NK-92 treated with Interleukin-12 subunit alpha and Interleukin-12 subunit beta, amount 100 ng/mL, for 24 hours (cell line): ENCODE results near the gene ZNF619.

Experiments
- DNase-seq: peaks from one replicate; lab custom pipeline; 2025; lab: John Stamatoyannopoulos, UW

Gene ZNF619

DNA sequence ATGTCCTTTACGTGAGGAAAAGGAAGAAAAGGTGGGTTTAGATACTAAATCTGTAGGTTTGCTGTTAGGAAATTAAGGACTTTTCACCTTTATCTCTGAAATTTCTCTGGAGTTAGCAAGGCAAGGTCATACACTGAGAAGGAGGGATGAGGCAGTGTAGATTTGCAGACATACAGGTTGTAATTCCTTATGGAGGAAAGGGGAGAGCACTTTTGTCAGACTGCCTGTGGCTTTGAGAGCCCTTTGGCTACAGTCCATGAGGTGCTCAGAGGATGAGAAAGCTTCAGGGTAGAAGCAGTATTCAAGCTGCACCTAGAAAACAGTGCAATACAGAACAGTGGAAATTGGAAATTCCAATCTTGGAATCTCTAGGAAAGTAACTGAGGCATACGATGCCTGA, 11.5 kb upstream of the ZNF619 start:
- no peak for DNase-seq

DNA sequence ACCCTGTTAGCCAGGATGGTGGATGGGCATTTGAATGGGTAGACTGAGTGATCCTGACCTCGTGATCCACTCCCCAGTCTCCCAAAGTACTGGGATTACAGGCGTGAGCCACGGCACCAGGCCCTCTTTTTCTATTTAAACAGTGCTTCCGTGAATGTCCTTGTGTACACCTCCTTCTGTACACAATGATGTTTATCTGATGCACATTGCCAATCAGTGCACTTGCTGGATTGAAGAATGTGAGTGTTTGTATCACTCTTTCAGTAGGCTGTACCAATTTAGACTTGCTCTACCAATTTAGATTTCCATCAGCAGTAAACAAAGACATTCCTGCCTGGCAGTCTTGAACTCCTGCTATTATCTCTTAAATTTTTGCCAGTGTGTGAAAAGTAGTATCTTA, 8.9 kb upstream of the ZNF619 start:
- DNase-seq: no peak

DNA sequence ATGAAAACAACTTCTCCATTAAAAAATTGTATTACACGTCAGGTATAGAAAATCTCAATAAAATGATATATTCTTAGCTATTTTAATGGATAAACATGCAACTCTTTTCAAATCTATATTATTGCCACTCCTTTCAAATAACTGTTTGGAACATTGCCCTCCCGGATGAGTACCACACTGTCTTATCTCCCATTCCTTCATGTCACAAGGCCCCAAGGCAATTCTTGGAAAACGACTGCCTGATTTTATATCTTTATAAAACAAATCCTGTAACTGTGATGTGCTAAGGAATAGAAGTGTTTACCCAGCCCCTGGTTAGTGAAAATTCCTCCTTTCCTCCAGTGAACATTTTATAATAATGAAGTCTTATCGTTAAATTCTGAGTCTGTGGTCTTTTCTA, 6.2 kb upstream of the ZNF619 start:
- DNase-seq: no peak

DNA sequence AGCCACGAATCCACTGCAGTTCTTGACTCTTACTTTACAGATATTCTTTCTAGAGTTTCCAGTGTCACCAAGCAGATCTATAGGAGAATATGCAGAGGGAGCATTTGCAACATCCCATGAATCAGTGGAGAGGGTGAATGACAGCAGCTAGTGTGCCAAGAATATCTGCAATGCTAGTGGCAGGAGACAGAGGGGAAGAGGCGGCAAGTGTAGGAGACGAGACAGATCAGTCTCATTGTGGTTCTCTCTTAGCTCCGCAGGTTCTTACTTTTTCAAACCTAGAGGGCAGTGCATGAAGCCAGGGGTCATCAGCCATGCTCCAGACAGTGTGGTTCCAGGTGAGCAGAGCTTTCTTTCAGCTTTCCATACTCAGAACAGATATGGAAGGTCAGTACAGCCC, 744 bp downstream of the ZNF619 start:
- no peak for DNase-seq

DNA sequence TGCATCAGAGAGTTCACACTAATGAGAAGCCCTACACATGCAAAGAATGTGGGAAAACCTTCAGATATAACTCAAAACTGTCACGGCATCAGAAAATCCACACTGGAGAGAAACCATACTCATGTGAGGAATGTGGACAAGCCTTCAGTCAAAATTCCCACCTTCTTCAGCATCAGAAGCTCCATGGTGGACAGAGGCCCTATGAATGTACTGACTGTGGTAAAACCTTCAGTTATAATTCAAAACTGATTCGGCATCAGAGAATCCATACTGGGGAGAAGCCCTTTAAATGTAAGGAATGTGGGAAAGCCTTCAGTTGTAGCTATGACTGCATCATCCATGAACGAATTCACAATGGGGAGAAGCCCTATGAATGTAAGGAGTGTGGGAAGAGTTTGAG, 10.2 kb downstream of the ZNF619 start:
- DNase-seq: no peak

DNA sequence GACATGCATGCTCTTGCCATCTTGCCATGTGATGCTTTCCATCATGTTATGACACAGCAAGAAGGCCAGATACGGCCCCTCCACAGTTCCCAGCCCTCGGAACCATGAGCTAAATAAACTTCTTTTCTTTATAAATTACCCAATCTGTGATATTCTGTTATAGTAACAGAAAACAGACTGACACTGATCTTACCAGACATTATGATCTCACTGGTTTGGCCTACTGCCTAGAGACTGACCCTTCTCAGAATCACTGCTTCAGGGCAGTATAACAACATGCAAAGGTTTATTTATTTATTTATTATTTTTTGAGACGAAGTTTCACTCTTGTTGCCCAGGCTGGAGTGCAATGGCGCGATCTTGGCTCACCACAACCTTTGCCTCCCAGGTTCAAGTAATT, 14.0 kb downstream of the ZNF619 start:
- no peak for DNase-seq

DNA sequence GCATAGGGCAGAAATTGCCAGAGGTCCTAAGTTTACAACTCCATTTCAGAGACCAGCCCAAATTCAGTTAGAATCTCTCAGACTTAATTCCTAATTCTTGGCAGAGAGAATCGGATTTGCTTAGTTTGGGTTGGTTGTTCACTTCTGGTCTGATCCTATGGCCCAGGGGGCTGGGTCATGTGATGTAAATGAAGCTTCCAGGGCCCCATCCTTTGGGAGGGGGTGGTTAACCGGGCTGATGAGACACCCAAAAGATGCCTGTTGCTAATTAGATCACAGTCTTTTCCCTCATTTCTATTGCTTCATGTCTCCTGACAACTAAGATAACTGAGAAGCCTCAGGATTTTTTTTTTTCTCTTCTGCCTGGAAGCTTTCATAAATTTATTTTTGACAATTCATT, 17.8 kb downstream of the ZNF619 start:
- DNase-seq: no peak

DNA sequence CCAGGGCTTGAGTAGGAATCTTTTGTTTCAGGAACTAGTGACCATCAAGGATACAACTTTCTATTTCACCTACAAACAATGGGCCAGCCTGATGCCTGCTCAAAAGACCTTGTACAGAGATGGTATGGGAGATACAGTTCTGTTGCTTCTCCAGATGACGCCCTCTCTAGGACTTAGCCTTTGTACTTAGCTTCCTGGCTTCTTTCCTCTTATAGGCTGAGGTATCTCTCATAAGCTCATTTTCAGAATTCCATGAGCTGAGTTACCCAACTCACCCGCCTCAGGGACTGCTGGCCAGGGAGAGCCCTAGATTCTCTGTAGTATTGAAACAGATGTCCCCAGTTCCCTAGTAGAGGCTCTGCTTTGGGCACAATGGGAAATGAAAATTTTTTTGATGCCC, 20.4 kb downstream of the ZNF619 start:
- DNase-seq: no peak

DNA sequence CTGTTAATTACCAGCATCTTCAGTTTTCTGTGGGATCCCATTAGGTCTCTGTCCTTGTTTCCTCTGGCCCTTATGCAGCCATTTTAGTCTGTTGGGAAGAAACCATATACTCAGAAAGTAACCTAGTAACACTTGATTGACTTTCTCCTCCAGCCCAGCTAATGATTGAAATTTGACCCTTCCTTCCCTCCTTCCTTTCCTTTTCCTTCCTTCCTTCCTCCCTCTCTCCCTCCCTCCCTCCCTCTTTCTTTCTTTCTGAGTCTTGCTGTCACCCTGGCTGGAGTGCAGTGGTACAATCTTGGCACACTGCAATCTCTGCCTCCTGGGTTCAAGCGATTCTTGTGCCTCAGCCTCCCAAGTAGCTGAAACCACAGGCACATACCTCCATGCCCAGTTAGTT, 23.0 kb downstream of the ZNF619 start:
- DNase-seq: no peak

DNA sequence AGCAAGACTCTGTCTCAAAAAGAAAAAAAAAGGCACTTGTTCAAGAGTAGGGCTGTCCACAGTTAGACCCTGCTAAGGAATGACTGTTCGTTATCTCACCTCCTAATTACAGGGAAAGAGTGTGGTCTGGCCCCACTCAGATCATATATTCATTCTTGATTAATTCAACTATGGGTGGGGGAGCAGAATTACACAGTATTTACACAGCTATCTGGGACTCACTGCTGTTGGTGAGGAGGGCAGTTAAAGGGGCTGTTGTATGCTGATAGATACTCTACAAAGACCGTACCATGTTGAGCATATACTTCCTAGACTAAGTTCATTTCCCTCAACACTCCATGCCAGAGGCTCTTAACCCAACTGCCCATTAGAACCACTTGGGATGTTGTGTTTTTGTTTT, 25.1 kb downstream of the ZNF619 start:
- DNase-seq: no peak

DNA sequence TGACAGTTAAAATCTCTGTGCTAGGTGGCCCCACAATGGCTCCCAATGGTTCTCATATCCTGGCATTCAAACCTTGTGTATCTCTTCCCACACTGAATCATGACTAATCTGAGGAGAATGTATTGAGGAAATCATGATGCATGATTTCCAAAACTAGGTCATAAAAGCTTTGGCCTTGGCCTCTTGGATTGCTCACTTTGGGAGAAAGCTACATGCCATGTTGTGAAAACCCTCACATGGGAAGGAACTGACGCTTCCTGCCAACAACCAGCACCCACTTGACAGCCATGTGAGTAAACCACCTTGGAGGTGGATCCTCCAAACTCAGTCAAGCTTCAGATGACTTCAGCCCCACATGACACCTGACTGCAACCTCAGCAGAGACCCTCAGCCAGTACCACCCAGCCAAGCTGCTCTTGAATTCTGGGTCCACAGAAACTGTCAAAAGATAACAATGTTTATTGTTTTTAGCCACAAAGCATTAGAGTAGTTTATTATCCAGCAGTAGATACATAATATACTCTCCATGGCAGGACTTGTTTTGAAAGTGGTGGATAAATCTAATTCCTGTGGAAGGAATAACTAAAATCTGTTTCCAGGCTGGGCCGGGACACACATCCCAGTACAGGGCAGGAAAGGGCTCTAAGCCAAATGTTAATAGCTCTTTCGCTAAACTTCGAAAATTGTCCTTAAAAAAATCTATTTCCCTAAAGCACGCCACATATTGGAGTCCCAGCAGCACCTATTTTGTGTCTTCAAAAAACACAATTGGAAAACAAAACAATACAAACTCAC, 27.9 kb downstream of the ZNF619 start:
- no peak for DNase-seq

DNA sequence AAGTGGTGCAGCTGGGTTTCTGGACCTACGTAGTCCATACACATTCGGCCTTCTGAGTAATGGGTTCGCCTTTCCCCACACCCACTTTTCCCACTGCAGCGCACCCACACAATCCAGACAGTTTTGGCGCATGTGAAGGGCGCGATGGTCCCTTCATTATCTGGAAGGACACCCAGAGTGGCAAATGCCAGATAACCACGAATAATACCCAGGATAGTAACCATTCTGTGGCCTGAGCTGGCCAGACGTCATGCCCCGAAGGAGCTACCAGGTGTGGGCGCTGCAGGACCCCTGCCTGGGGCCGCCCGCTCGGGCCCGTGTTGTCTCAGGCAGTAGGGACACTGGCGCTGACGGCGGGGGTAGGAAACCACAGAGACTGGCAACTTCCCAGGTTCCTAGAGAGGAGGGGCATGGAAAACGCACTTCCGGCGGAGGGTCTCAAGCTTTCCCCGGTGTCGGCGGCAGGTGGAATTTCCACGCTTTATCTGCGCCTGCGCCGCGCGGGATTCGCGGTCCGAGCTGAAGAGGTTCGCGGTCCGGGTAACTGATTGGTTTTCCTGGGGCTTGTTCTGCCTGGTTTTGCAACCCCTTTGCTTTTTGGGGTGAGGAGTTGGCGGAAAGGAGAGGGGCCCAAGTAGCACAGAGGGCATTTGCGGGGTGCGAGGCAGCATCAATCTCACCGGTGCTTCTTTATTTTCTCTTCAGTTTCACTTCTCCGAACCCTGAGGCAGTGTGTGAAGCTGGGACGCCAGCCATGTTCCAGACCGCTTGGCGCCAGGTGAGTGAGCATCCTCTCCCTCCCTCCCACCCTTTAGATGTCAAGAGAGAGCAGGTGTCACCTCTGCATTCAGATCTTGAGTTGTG, 28.9 kb downstream of the ZNF619 start, which contains the start of gene ZNF620:
TSS of gene ZNF620 (plus strand) at position 441 of the 864 bp plus-strand sequence. CDS start at position 755, 314 bp downstream.
- no peak for DNase-seq

DNA sequence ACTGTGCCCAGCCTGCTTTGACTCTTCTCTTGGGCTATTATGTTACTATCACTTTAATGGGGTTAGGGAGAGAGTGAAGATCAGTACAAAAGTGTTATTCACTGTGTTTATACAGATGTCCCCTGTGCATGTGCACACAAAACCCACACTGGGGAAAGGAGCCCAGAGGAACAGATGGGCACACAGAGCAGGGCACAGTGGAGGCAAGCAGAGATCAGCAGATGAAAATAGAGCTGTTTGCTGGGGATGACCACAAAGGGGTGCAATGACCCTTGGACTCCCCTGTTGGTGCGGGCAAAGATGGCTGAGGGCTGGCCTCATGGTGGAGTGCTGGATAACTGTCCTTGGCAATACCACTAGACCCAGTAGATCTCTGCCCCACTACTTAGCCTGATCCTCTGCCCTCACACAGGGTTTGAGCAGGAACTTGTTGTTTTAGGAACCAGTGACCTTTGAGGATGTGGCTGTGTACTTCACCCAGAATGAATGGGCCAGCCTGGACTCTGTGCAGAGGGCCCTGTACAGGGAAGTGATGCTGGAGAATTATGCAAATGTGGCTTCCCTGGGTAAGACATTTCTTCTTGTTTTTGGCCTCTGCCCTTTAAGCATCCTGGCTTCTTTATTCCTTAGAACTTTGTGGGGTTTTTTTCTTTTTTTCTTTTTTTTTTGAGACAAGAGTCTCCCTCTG, 34.3 kb downstream of the ZNF619 start:
- DNase-seq: no peak

DNA sequence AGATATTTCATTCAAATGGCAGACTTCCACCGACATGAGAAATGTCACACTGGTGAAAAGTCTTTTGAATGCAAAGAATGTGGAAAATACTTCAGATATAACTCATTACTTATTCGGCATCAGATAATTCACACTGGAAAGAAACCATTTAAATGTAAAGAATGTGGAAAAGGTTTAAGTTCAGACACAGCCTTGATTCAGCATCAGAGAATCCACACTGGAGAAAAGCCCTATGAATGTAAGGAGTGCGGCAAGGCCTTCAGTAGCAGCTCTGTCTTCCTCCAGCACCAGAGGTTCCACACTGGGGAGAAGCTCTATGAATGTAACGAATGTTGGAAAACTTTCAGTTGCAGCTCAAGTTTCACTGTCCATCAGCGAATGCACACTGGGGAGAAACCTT, 39.3 kb downstream of the ZNF619 start:
- DNase-seq: no peak

DNA sequence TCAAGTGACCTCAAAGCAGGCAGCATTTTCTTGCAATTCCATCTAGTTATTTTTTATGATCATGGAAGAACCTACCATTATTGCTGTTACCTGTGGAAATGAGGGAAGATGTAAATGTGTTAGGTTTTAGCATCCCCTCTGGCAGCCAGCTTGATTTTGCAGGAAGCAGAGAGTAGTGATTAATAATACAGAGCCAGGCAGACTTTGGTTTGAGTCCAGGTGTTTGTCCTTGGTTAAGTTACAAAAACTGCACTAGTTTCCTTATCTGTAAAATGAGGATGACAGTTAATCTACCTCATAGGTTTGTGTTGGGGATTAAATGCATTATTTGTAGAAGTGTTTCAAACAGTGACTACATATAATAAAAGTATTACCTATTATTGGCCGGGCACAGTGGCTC, 41.1 kb downstream of the ZNF619 start:
- no peak for DNase-seq

DNA sequence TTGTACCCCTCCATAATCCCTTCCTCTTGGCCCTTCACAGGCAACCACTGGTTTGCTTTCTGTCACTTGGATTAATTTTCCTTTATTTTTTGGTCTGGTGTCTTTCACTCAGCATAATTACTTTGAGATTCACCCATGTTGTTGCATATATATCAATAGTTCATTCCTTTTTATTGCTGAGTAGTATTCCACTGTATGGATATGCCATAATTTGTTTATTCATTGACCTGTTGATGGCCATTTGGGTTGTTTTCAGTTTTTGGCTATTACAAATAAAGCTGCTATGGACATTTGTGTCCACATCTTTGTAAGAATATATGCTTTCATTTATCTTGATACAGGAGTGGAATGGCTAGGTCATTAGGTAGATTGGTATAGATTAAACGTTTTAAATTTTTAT, 41.9 kb downstream of the ZNF619 start:
- no peak for DNase-seq

DNA sequence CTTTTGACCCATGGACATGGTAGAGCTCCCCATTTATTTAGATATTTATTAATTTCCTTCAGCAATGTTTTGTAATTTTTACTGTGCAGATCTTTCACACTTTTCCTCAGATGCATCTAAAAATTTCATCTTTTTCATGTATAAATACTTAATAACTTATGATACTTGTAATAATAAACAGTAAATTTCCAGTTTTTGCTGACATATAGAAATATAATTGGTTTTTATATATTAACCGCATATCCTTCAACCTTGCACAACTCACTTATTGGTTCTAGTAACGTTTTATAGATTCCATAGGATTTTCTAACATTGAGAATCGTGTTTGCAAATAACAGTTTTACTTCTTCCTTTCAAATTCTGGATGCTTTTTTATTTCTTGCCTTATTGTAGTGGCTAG, 44.3 kb downstream of the ZNF619 start:
- no peak for DNase-seq

DNA sequence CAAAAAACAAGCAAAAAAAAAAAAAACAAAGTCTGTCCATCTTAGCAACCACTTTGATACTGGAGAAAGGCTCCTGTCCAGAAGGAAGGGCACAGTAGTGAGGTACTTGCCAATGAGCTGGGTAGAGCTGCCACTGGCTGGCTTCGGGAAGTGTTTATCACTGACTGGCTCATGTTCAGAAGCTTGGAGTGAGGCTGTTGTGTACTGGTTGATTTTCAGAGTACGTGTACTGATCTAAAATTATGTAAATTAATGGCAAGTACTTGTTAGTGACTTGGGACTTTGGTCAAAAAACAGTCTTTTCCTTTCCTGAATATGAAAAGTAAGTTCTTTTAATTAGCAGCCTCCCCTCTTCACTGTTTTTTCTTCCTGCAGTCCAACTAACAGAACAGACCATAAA, 46.9 kb downstream of the ZNF619 start:
- no peak for DNase-seq

DNA sequence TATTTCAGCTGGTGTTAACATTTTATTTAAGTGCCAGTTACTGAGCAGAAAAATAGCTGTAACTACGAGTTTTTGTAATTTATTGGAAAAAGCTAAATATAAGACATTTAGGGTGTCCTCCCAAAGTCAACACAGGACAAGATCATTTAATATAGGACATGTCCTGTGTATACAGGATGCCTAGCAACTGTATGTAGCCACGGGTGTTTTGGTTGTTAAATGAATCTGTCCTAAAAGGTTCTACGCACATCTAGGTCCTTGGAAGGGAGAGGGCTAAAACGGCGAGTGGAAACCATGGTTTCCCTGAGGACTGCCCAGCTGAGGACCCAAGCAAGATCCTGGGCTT, 47.3 kb downstream of the ZNF619 start:
- DNase-seq: no peak

DNA sequence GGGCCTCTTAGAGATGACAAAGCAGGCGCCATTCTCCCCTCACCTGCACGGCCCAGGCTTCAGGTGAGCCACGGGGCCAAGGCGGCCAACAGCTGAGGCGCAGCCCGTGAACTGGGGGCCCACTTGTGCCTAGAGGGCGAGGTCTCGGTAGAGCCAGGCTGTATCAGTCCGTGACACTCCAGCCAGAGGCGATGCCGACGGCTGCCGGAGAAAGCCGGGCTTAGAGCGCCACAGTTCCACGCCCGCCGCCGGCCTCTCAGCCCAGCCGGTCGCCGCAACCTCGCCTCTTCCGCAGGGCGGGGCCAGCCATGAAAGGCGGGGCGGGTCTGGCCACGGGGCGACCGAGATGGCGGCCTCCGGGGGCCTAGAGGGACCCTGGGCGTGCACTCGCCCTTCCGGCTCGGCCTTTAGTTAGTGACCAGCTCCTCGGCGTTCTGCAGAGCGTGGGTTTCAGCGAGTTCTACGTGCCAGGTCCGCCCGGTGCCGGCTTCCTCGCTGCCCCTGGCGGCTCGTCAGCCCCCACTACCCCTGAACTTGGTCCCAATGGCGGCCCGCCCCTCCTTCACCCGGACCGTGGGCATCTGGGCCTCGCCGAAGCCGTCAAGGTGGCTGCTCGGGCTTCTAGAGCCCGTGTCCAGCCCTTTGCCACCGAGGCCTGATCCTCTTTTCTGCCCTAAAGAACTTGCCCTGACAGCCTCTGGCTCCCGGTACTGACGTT, 47.8 kb downstream of the ZNF619 start, which contains the start of gene ZNF621:
TSS of gene ZNF621 (plus strand) at position 393 of the 718 bp plus-strand sequence. CDS start 881 bp downstream, outside the sequence.
- peak; percentile 71 for DNase-seq

DNA sequence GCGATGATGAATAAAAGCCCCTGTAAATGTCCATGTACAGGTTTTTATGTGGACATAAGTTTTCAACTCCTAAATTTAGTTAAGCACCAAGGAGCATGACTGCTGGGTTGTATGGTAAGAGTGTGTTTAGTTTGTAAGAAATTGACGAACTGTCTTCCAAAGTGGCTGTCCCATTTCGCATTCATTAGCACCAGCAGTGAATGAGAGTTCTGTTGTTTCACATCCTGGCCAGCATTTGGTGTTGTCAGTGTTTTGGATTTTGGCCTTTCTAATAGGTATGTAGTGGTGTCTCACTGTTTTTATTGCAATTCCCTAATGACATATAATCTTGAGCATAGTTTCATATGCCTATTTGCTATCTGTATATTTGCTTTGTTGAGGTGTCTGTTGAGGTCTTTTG, 51.5 kb downstream of the ZNF619 start:
- DNase-seq: no peak

DNA sequence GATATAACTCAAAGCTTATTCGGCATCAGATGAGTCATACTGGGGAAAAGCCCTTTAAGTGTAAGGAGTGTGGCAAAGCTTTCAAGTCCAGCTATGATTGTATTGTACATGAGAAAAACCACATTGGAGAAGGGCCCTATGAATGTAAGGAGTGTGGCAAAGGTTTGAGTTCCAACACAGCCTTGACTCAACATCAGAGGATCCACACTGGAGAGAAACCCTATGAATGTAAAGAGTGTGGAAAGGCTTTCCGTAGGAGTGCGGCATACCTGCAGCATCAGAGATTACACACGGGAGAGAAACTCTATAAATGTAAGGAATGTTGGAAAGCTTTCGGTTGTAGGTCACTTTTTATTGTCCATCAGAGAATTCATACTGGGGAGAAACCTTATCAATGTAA, 55.3 kb downstream of the ZNF619 start:
- no peak for DNase-seq
